ENCODE measurements around the gene OTP. TPM values are rescaled to one million over a fixed set of nuclear protein-coding genes. Genes with fewer than 3 reads are reported as not detected.

OTP gene
- total and polyA plus RNA-seq, 2 donors (not counting 1 experiment from before 2014, with no cell fraction given), result not detected

DNA sequence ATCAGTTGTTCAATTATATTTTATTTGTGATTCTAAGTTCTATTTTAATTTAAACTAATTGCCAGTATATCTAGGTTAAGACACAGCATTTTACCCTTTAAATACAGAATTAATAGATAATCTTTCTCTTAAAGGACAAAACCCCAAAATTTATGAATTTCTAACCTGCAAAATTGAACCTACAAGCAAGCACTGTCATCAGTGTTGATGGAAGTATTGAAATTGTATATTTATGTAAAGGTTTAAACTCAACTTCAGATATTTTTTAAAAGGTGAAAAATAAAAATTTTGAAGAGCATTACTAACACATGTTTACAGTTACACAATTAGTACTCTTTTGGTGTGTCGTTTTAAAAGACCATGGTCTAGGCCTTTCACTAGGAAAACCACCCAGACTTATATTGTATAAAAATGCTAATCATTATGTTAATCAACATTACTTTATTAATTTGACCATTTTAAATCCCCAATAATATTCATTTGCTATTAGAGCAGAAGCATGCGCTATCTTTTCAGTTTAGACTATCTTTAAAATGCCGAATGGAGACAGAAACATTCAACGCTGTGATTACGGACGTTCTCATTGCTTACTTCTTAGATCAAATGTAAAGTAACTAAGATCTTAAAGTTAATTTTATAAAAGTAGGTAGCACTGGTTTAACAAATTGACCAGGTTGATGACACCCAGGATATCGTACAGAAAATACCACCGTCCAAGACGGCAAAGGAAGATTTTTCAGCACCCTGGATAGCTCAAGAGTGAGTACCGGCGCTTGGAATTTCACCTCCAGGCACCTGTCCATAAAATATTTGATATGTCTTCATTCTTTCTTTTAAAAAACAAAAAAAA is 3.2 kb downstream of the OTP start:
- no peaks in the 10 kb centered on the region for H3K36me3 ChIP-seq (ENCODE audit: control insufficient read depth, insufficient read depth, low read length)
- DNase-seq (ENCODE audit: low read depth in 2 of 2), result no peak
- H3K4me1 ChIP-seq (ENCODE audit: control insufficient read depth, extremely low read depth, insufficient read depth, low read length), result no peaks in the 10 kb centered on the region
- H3K79me2 ChIP-seq (ENCODE audit: control insufficient read depth, insufficient read depth, low read length), result no peaks in the 10 kb centered on the region
- no peak overlapping the region for H3K4me3 ChIP-seq (replicated peaks in 1 of 4; ENCODE audit: control extremely low read depth in 1 of 4, insufficient read depth in 1 of 4, low read depth in 3 of 4, low read length in 4 of 4)
- no peaks in the 10 kb centered on the region for H4K20me1 ChIP-seq (ENCODE audit: control insufficient read depth, extremely low read depth, insufficient read depth, low read length)
- TF ChIP-seq EZH2 (IDR thresholded peaks at IDR 0.05; ENCODE audit: low read length, missing control alignments), result no peak
- TF ChIP-seq, protein P1, sequence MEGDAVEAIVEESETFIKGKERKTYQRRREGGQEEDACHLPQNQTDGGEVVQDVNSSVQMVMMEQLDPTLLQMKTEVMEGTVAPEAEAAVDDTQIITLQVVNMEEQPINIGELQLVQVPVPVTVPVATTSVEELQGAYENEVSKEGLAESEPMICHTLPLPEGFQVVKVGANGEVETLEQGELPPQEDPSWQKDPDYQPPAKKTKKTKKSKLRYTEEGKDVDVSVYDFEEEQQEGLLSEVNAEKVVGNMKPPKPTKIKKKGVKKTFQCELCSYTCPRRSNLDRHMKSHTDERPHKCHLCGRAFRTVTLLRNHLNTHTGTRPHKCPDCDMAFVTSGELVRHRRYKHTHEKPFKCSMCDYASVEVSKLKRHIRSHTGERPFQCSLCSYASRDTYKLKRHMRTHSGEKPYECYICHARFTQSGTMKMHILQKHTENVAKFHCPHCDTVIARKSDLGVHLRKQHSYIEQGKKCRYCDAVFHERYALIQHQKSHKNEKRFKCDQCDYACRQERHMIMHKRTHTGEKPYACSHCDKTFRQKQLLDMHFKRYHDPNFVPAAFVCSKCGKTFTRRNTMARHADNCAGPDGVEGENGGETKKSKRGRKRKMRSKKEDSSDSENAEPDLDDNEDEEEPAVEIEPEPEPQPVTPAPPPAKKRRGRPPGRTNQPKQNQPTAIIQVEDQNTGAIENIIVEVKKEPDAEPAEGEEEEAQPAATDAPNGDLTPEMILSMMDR (conservative IDR thresholded peaks at IDR 0.05 in 1 of 2, IDR thresholded peaks at IDR 0.05 in 1 of 2; ENCODE audit: low read depth in 1 of 2, low read length in 2 of 2), result no peak
- no peak overlapping the region for H3K4me2 ChIP-seq (ENCODE audit: extremely low read depth, insufficient read depth, low read length)
- H3K9me3 ChIP-seq (ENCODE audit: control insufficient read depth, insufficient read depth, low read depth, low read length), result no peaks in the 10 kb centered on the region
- no peak overlapping the region for H3K9ac ChIP-seq (ENCODE audit: insufficient read depth, low read length)
- no peak overlapping the region for H3K27ac ChIP-seq (ENCODE audit: insufficient read depth, low read length)
- peaks cover 77% of the 10 kb centered on the region for H3K27me3 ChIP-seq (ENCODE audit: control insufficient read depth, insufficient read depth, low read length)
- H2AFZ ChIP-seq (ENCODE audit: low read length), result no peak overlapping the region

DNA sequence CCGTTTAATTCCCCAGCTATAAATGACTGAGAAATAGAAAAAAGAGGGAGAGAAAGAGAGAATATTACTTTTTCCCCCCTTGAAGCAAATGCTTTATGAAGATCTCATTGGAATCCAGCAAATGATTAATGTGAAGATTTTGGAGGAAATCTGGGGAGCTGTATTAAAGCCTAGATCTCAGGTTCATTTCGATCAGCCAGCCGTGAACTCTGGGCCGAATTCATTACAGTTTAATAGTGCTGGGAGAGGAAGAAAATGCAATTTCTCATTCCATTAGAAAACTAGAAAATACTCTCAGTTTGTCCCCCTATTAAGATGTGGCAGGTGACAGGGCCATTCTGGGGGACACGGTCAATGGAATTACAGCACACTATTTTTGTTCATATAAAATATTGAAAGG is 4.8 kb downstream of the OTP start:
- H2AFZ ChIP-seq (ENCODE audit: low read length), result no peak overlapping the region
- peaks cover 76% of the 10 kb centered on the region for H3K27me3 ChIP-seq (ENCODE audit: control insufficient read depth, insufficient read depth, low read length)
- H3K4me2 ChIP-seq (ENCODE audit: extremely low read depth, insufficient read depth, low read length), result no peak overlapping the region
- DNase-seq (ENCODE audit: low read depth in 2 of 2), result no peak
- H4K20me1 ChIP-seq (ENCODE audit: control insufficient read depth, extremely low read depth, insufficient read depth, low read length), result no peaks in the 10 kb centered on the region
- no peaks in the 10 kb centered on the region for H3K36me3 ChIP-seq (ENCODE audit: control insufficient read depth, insufficient read depth, low read length)
- H3K9ac ChIP-seq (ENCODE audit: insufficient read depth, low read length), result no peak overlapping the region
- no peak for TF ChIP-seq EZH2 (IDR thresholded peaks at IDR 0.05; ENCODE audit: low read length, missing control alignments)
- TF ChIP-seq, protein P1 (conservative IDR thresholded peaks at IDR 0.05 in 1 of 2, IDR thresholded peaks at IDR 0.05 in 1 of 2; ENCODE audit: low read depth in 1 of 2, low read length in 2 of 2), result no peak
- no peaks in the 10 kb centered on the region for H3K9me3 ChIP-seq (ENCODE audit: control insufficient read depth, insufficient read depth, low read depth, low read length)
- H3K79me2 ChIP-seq (ENCODE audit: control insufficient read depth, insufficient read depth, low read length), result no peaks in the 10 kb centered on the region
- H3K4me3 ChIP-seq (replicated peaks in 1 of 4; ENCODE audit: control extremely low read depth in 1 of 4, insufficient read depth in 1 of 4, low read depth in 3 of 4, low read length in 4 of 4), result no peak overlapping the region
- no peak overlapping the region for H3K27ac ChIP-seq (ENCODE audit: insufficient read depth, low read length)
- H3K4me1 ChIP-seq (ENCODE audit: control insufficient read depth, extremely low read depth, insufficient read depth, low read length), result no peaks in the 10 kb centered on the region

DNA sequence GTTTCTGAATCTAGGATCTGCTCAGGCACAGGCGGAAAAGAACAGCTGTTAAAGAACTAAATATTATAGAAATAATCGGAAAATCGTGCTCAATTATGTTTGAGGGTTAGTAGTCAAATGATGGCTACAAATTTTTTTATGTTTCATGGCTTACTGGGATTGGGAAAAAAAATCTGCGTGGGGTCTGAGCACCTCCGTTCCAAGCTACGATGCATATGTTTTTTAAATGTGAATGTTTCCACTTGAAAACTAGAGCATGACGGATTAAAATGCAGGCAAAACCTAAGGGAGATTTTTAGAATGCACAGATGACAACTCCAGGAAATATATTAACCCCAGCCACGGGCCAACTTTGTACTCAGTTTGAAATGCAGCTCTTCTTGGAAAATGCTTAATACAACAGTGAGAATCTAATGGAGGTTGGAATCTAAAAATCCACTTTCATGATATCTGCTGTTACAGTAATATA is 5.3 kb downstream of the OTP start:
- Histone ChIP-seq H3K4me1 (ENCODE audit: control insufficient read depth, extremely low read depth, insufficient read depth, low read length) (no peaks in the 10 kb centered on the region), H4K20me1 (ENCODE audit: control insufficient read depth, extremely low read depth, insufficient read depth, low read length) (no peaks in the 10 kb centered on the region), H3K4me3 (replicated peaks in 1 of 4; ENCODE audit: control extremely low read depth in 1 of 4, insufficient read depth in 1 of 4, low read depth in 3 of 4, low read length in 4 of 4) (no peak overlapping the region), H2AFZ (ENCODE audit: low read length) (no peak overlapping the region), H3K4me2 (ENCODE audit: extremely low read depth, insufficient read depth, low read length) (no peak overlapping the region), H3K27ac (ENCODE audit: insufficient read depth, low read length) (no peak overlapping the region), H3K9ac (ENCODE audit: insufficient read depth, low read length) (no peak overlapping the region), H3K36me3 (ENCODE audit: control insufficient read depth, insufficient read depth, low read length) (no peaks in the 10 kb centered on the region), H3K27me3 (ENCODE audit: control insufficient read depth, insufficient read depth, low read length) (peaks cover 76% of the 10 kb centered on the region), H3K9me3 (ENCODE audit: control insufficient read depth, insufficient read depth, low read depth, low read length) (no peaks in the 10 kb centered on the region), H3K79me2 (ENCODE audit: control insufficient read depth, insufficient read depth, low read length) (no peaks in the 10 kb centered on the region)
- no peak for TF ChIP-seq EZH2 (IDR thresholded peaks at IDR 0.05; ENCODE audit: low read length, missing control alignments)
- TF ChIP-seq, protein P1 (conservative IDR thresholded peaks at IDR 0.05 in 1 of 2, IDR thresholded peaks at IDR 0.05 in 1 of 2; ENCODE audit: low read depth in 1 of 2, low read length in 2 of 2), result no peak
- DNase-seq (ENCODE audit: low read depth in 2 of 2), result no peak
